ENCODE data around the gene NPPC.
"Not testable (repeated sequence)": the region's sequence is repeated elsewhere in the genome, so short reads cannot be mapped to it uniquely, and the experiment has no call there.

NPPC gene

GRCh38 chr2:231886071-231886681, 40.0 kb downstream of the NPPC start:
- DNase-seq (ENCODE audit: low spot score) = no peak

- DNase-seq (ENCODE audit: low spot score) = no peak
These were observed 41.6 kb downstream of the NPPC start for GRCh38 chr2:231884438-231885140.

GRCh38 chr2:231883468-231883881, 42.7 kb downstream of the NPPC start:
- no peak for DNase-seq (ENCODE audit: low spot score)

- DNase-seq (ENCODE audit: low spot score) = no peak
These were observed 43.5 kb downstream of the NPPC start for GRCh38 chr2:231882646-231883045.

- DNase-seq (ENCODE audit: low spot score) = not testable (repeated sequence)
These were observed 45.8 kb downstream of the NPPC start for GRCh38 chr2:231880371-231880770.

- no peak for DNase-seq (ENCODE audit: low spot score)
These were observed 47.0 kb downstream of the NPPC start for GRCh38 chr2:231879216-231879615.

GRCh38 chr2:231877533-231878456, 48.4 kb downstream of the NPPC start:
- DNase-seq (ENCODE audit: low spot score) = no peak

- DNase-seq (ENCODE audit: low spot score) = no peak
These were observed 51.3 kb downstream of the NPPC start for GRCh38 chr2:231874944-231875343.
